GM23338 (cell line): ENCODE results near the gene IL17REL.

Source experiments
- CREB1 ChIP-seq: fragments of 250-450 bp; sonication (Bioruptor Pico); IDR thresholded peaks from 2 replicates; pipeline ENCODE4 v1.5.0; 2020; ENCODE audit warnings: low read depth, mild to moderate bottlenecking, moderate library complexity
- EZH2 ChIP-seq: fragments of 200-600 bp; sonication (generic); IDR thresholded peaks from one replicate; pipeline ENCODE4 v1.8.0; 2017; ENCODE audit warnings: antibody characterized with exemption, mild to moderate bottlenecking, low read depth; ENCODE audit not compliant: unreplicated experiment
- EZH2phosphoT487 ChIP-seq: fragments of 200-600 bp; sonication (generic); IDR thresholded peaks from one replicate; pipeline ENCODE4 v1.8.1; 2018; ENCODE audit warnings: antibody characterized with exemption; ENCODE audit not compliant: unreplicated experiment
- JUNB ChIP-seq: IDR thresholded peaks from one replicate; pipeline ENCODE4 v1.6.1; 2016; ENCODE audit warnings: antibody characterized with exemption; ENCODE audit not compliant: unreplicated experiment
- POLR2AphosphoS5 ChIP-seq: IDR thresholded peaks from 2 replicates; pipeline ENCODE4 v1.6.1; 2016; ENCODE audit warnings: antibody characterized with exemption, low read depth
- REST ChIP-seq: IDR thresholded peaks from one replicate; pipeline ENCODE4 v1.6.1; 2018; ENCODE audit warnings: antibody characterized with exemption; ENCODE audit not compliant: unreplicated experiment
- STAT1 ChIP-seq: IDR thresholded peaks from one replicate; pipeline ENCODE4 v1.6.1; 2016; ENCODE audit warnings: antibody characterized with exemption; ENCODE audit not compliant: unreplicated experiment
- ZNF114 ChIP-seq: fragments of 250-450 bp; sonication (Bioruptor Pico); IDR thresholded peaks from 2 replicates; pipeline ENCODE4 v1.5.0; 2020; ENCODE audit warnings: mild to moderate bottlenecking, moderate library complexity
- ZNF331 ChIP-seq: fragments of 250-450 bp; sonication (Bioruptor Pico); IDR thresholded peaks from 2 replicates; pipeline ENCODE4 v1.5.0; 2020; ENCODE audit warnings: low read depth, mild to moderate bottlenecking, moderate library complexity
- TF ChIP-seq, protein P1 (sequence below), 2 experiments: fragments of 200-600 bp in 1 of 2; sonication (generic) in 1 of 2; conservative IDR thresholded peaks; 2 replicates each; pipeline versions ENCODE4 v1.5.1 to v1.6.1; 2016 to 2017; ENCODE audit warnings: antibody characterized with exemption in 2 of 2, low read depth in 2 of 2, mild to moderate bottlenecking in 2 of 2, moderate library complexity in 1 of 2
- TF ChIP-seq, protein P2 (sequence below): IDR thresholded peaks from 2 replicates; pipeline ENCODE4 v1.6.1; 2016; ENCODE audit warnings: antibody characterized with exemption

DNA sequence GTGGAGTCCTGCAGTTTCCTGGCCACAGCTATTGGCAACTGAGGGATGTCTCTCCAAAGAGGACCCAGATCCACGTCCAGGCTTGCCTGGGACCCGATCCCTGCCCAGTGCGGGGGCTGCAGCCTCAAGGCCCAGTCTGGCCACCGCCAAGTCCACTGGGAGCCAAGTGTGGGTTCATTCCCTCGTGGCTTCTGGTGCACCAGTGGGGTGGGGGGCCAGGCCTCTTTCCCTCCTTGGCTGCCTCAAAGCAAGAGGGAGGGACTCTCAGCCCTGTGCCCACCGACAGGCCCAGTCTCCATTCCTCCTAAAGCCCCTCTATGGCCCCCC lies 65.3 kb downstream of the IL17REL start:
- no peak for TF ChIP-seq POLR2AphosphoS5
- TF ChIP-seq, protein P1, sequence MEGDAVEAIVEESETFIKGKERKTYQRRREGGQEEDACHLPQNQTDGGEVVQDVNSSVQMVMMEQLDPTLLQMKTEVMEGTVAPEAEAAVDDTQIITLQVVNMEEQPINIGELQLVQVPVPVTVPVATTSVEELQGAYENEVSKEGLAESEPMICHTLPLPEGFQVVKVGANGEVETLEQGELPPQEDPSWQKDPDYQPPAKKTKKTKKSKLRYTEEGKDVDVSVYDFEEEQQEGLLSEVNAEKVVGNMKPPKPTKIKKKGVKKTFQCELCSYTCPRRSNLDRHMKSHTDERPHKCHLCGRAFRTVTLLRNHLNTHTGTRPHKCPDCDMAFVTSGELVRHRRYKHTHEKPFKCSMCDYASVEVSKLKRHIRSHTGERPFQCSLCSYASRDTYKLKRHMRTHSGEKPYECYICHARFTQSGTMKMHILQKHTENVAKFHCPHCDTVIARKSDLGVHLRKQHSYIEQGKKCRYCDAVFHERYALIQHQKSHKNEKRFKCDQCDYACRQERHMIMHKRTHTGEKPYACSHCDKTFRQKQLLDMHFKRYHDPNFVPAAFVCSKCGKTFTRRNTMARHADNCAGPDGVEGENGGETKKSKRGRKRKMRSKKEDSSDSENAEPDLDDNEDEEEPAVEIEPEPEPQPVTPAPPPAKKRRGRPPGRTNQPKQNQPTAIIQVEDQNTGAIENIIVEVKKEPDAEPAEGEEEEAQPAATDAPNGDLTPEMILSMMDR (conservative IDR thresholded peaks at IDR 0.05; ENCODE audit: low read depth in 2 of 2): no peak
- TF ChIP-seq EZH2: no peak
- TF ChIP-seq REST: no peak
- TF ChIP-seq STAT1: no peak
- no peak for TF ChIP-seq ZNF114 (CRISPR knock-in tag)
- TF ChIP-seq JUNB: no peak
- no peak for TF ChIP-seq CREB1 (CRISPR knock-in tag)
- no peak for TF ChIP-seq EZH2phosphoT487
- TF ChIP-seq, protein P2, sequence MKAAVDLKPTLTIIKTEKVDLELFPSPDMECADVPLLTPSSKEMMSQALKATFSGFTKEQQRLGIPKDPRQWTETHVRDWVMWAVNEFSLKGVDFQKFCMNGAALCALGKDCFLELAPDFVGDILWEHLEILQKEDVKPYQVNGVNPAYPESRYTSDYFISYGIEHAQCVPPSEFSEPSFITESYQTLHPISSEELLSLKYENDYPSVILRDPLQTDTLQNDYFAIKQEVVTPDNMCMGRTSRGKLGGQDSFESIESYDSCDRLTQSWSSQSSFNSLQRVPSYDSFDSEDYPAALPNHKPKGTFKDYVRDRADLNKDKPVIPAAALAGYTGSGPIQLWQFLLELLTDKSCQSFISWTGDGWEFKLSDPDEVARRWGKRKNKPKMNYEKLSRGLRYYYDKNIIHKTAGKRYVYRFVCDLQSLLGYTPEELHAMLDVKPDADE: no peak
- no peak for TF ChIP-seq ZNF331
